ENCODE results near the gene FBXW11. TPM values are rescaled to one million over a fixed set of nuclear protein-coding genes. Genes with fewer than 3 reads are reported as not detected.

FBXW11 gene
- total RNA-seq, 1 experiment from 2014 or later = 52.0 TPM

- Histone ChIP-seq H3K27ac (ENCODE audit: low read depth, low read length) (no peak overlapping the region), H2AFZ (ENCODE audit: low read depth, low read length, poor library complexity, severe bottlenecking) (no peak overlapping the region), H3K79me2 (ENCODE audit: insufficient read depth, low read length) (no peaks in the 10 kb centered on the region; the same call in 1 of the 2 replicates), H3K9me3 (ENCODE audit: control insufficient read depth in 1 of 2, insufficient read depth in 1 of 2, low read depth in 1 of 2, low read length in 2 of 2) (no peaks in the 10 kb centered on the region), H3K4me3 (replicated peaks in 1 of 2; ENCODE audit: low read depth in 1 of 2, low read length in 2 of 2) (no peak overlapping the region), H3K9ac (ENCODE audit: low read length) (no peak overlapping the region), H3K27me3 (ENCODE audit: insufficient read depth, low read length) (no peaks in the 10 kb centered on the region), H3K36me3 (ENCODE audit: control insufficient read depth in 1 of 2, insufficient read depth in 2 of 2, low read length in 2 of 2) (peaks cover 0 to 5% of the 10 kb centered on the region in 2 experiments; a peak in 1 of 4 replicates), H3K9me2 (ENCODE audit: insufficient read depth) (no peaks in the 10 kb centered on the region), H4K20me1 (ENCODE audit: insufficient read depth) (no peaks in the 10 kb centered on the region), H3K4me1 (ENCODE audit: control insufficient read depth in 1 of 2, insufficient read depth in 2 of 2, low read length in 2 of 2) (no peaks in the 10 kb centered on the region), H3K4me2 (ENCODE audit: low read length) (no peak overlapping the region)
- no TSS peak for BruUV-seq (replicated peaks)
- no peak for DNase-seq (ENCODE audit: low read depth, low spot score)
- intact Hi-C loops (cut with micrococcal nuclease) = no loop called here
- CTCF ChIA-PET = no interaction called here
- TF ChIP-seq ZNF274 (IDR thresholded peaks at IDR 0.05; ENCODE audit: low read depth, low read length) (no peak), EGR1 (IDR thresholded peaks at IDR 0.05; ENCODE audit: low read depth) (no peak), EZH2 (IDR thresholded peaks at IDR 0.05) (no peak), RAD21 (IDR thresholded peaks at IDR 0.05; ENCODE audit: low read depth) (no peak), MAX (IDR thresholded peaks at IDR 0.05) (no peak), ZBTB33 (IDR thresholded peaks at IDR 0.05; ENCODE audit: extremely low read depth, insufficient replicate concordance, low read length) (no peak), POLR2A (IDR thresholded peaks at IDR 0.05; ENCODE audit: borderline replicate concordance, extremely low read depth, insufficient read depth, insufficient read length) (no peak), ZFX (IDR thresholded peaks at IDR 0.05) (no peak), POLR2AphosphoS5 (IDR thresholded peaks at IDR 0.05; ENCODE audit: low read depth, low read length) (no peak), SIN3A (IDR thresholded peaks at IDR 0.05; ENCODE audit: low read depth) (no peak), SRF (IDR thresholded peaks at IDR 0.05; ENCODE audit: low read depth) (no peak), JUND (IDR thresholded peaks at IDR 0.05) (no peak), YY1 (IDR thresholded peaks at IDR 0.05; ENCODE audit: extremely low read depth, insufficient replicate concordance, low read depth, low read length) (no peak), CBX3 (IDR thresholded peaks at IDR 0.05; ENCODE audit: low read depth) (no peak), FOSL1 (IDR thresholded peaks at IDR 0.05; ENCODE audit: low read depth) (no peak), TCF7L2 (IDR thresholded peaks at IDR 0.05; ENCODE audit: borderline replicate concordance, extremely low read depth, insufficient read depth, insufficient read length) (no peak), ELF1 (IDR thresholded peaks at IDR 0.05; ENCODE audit: borderline replicate concordance, low read depth) (no peak), EZH2phosphoT487 (IDR thresholded peaks at IDR 0.05; ENCODE audit: borderline replicate concordance) (no peak)
- TF ChIP-seq, protein P1, sequence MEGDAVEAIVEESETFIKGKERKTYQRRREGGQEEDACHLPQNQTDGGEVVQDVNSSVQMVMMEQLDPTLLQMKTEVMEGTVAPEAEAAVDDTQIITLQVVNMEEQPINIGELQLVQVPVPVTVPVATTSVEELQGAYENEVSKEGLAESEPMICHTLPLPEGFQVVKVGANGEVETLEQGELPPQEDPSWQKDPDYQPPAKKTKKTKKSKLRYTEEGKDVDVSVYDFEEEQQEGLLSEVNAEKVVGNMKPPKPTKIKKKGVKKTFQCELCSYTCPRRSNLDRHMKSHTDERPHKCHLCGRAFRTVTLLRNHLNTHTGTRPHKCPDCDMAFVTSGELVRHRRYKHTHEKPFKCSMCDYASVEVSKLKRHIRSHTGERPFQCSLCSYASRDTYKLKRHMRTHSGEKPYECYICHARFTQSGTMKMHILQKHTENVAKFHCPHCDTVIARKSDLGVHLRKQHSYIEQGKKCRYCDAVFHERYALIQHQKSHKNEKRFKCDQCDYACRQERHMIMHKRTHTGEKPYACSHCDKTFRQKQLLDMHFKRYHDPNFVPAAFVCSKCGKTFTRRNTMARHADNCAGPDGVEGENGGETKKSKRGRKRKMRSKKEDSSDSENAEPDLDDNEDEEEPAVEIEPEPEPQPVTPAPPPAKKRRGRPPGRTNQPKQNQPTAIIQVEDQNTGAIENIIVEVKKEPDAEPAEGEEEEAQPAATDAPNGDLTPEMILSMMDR (IDR thresholded peaks at IDR 0.05 in 2 of 3, conservative IDR thresholded peaks at IDR 0.05 in 1 of 3; ENCODE audit: borderline replicate concordance in 1 of 3, insufficient read depth in 1 of 3, low read depth in 2 of 3, low read length in 2 of 3) = no peak
- TF ChIP-seq, protein P2, sequence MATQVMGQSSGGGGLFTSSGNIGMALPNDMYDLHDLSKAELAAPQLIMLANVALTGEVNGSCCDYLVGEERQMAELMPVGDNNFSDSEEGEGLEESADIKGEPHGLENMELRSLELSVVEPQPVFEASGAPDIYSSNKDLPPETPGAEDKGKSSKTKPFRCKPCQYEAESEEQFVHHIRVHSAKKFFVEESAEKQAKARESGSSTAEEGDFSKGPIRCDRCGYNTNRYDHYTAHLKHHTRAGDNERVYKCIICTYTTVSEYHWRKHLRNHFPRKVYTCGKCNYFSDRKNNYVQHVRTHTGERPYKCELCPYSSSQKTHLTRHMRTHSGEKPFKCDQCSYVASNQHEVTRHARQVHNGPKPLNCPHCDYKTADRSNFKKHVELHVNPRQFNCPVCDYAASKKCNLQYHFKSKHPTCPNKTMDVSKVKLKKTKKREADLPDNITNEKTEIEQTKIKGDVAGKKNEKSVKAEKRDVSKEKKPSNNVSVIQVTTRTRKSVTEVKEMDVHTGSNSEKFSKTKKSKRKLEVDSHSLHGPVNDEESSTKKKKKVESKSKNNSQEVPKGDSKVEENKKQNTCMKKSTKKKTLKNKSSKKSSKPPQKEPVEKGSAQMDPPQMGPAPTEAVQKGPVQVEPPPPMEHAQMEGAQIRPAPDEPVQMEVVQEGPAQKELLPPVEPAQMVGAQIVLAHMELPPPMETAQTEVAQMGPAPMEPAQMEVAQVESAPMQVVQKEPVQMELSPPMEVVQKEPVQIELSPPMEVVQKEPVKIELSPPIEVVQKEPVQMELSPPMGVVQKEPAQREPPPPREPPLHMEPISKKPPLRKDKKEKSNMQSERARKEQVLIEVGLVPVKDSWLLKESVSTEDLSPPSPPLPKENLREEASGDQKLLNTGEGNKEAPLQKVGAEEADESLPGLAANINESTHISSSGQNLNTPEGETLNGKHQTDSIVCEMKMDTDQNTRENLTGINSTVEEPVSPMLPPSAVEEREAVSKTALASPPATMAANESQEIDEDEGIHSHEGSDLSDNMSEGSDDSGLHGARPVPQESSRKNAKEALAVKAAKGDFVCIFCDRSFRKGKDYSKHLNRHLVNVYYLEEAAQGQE (IDR thresholded peaks at IDR 0.05; ENCODE audit: low read depth) = no peak
- ATAC-seq = no peak
- RAD21 ChIA-PET (ENCODE audit: low non-redundant PET in 1 of 2, low total read pairs in 2 of 2, uncharacterized antibody in 2 of 2, unreplicated experiment in 2 of 2) = no interaction called here
- POLR2A ChIA-PET = no interaction called here
These were observed 111.4 kb downstream of the FBXW11 start for GRCh38 chr5:171895081-171895480.
